ENCODE data around the gene NDUFB10. TPM values are rescaled to one million over a fixed set of nuclear protein-coding genes. Genes with fewer than 3 reads are reported as not detected.

NDUFB10 gene
- total and polyA plus RNA-seq, 10 of the 15 experiments (the other 5 are each of a cell fraction or from before 2014, with no cell fraction given): 52.2 to 319 (median 130) TPM

DNA sequence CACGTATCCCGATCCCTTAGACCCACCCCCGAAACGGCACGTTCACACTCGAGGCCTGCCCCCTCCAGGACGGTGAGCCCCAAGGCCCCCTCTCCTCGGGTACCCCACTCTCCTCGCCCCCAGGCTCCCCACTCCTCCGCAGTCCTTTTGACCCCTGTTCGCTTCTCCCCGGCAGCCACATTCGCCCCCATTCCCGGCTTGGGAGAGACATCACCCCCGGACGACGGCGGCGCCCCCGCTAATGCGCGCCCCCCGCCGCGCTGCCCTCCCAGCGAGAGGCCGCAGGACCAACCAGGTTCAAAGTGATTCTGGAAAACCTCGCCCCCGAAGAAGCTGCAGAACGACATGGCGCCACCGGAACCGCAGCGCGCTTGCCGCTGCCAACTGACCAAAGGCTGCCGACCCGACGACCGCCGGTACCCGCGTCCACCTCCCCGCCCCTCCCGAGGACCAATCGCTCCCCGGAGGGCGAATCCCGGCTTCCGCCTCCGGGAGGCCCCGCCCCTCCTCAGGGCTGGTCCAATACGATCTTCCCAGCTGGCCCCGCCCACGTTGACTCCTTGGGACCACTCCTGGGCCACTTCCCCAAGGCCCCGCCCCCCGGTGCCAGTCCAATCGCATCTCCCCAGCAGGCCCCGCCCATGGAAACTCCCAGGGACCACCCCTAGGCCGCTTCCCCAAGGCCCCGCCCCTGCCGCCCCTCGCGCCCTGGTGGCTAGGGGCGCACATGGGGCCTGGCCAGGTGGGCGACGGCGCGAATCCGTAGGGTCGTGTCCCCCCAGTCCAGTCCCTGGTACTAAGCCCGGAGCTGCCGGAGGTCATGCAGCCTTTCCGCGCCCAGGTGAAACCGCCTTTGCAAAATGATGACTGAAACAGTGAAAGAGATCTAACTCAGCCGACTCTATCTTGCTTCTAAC is 16.3 kb upstream of the NDUFB10 start, which contains the start of gene MSRB1 (continued):
- TF ChIP-seq, protein P1, sequence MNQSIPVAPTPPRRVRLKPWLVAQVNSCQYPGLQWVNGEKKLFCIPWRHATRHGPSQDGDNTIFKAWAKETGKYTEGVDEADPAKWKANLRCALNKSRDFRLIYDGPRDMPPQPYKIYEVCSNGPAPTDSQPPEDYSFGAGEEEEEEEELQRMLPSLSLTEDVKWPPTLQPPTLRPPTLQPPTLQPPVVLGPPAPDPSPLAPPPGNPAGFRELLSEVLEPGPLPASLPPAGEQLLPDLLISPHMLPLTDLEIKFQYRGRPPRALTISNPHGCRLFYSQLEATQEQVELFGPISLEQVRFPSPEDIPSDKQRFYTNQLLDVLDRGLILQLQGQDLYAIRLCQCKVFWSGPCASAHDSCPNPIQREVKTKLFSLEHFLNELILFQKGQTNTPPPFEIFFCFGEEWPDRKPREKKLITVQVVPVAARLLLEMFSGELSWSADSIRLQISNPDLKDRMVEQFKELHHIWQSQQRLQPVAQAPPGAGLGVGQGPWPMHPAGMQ (IDR thresholded peaks at IDR 0.05; ENCODE audit: borderline replicate concordance): no peak
- peak; percentile 27; the same call in 1 of the 2 replicates for TF ChIP-seq RUNX3 (IDR thresholded peaks at IDR 0.05; ENCODE audit: low read length)
- no peak for TF ChIP-seq NFIC (IDR thresholded peaks at IDR 0.05; ENCODE audit: low read depth, low read length)
- no peak for TF ChIP-seq PAX5 (IDR thresholded peaks at IDR 0.05; ENCODE audit: borderline replicate concordance, low read depth, low read length)
- no peak for TF ChIP-seq NFXL1 (IDR thresholded peaks at IDR 0.05; ENCODE audit: borderline replicate concordance)
- TF ChIP-seq RAD21 (IDR thresholded peaks at IDR 0.05; ENCODE audit: insufficient read depth, low read depth, low read length): no peak
- TF ChIP-seq, protein P2, sequence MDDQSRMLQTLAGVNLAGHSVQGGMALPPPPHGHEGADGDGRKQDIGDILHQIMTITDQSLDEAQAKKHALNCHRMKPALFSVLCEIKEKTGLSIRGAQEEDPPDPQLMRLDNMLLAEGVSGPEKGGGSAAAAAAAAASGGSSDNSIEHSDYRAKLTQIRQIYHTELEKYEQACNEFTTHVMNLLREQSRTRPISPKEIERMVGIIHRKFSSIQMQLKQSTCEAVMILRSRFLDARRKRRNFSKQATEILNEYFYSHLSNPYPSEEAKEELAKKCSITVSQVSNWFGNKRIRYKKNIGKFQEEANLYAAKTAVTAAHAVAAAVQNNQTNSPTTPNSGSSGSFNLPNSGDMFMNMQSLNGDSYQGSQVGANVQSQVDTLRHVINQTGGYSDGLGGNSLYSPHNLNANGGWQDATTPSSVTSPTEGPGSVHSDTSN (IDR thresholded peaks at IDR 0.05; ENCODE audit: insufficient replicate concordance, low read depth, low read length): no peak
- TF ChIP-seq BACH1 (IDR thresholded peaks at IDR 0.05; ENCODE audit: borderline replicate concordance): peak; percentile 17; the same call in 1 of the 2 replicates
- TF ChIP-seq ZZZ3 (IDR thresholded peaks at IDR 0.05; ENCODE audit: control insufficient read depth, insufficient read length, low read depth): no peak
- peak; percentile 31 for TF ChIP-seq MEF2B (IDR thresholded peaks at IDR 0.05; ENCODE audit: partially characterized antibody, poor library complexity, severe bottlenecking)
- TF ChIP-seq MYC (IDR thresholded peaks at IDR 0.05; ENCODE audit: insufficient read depth, insufficient read length, insufficient replicate concordance, low read length, severe bottlenecking): no peak
- TF ChIP-seq KAT2A (conservative IDR thresholded peaks at IDR 0.05; ENCODE audit: control insufficient read depth, low read depth, low read length): no peak
- TF ChIP-seq RB1 (IDR thresholded peaks at IDR 0.05; ENCODE audit: borderline replicate concordance): peak; percentile 45; the same call in 1 of the 2 replicates
- TF ChIP-seq, protein P3, sequence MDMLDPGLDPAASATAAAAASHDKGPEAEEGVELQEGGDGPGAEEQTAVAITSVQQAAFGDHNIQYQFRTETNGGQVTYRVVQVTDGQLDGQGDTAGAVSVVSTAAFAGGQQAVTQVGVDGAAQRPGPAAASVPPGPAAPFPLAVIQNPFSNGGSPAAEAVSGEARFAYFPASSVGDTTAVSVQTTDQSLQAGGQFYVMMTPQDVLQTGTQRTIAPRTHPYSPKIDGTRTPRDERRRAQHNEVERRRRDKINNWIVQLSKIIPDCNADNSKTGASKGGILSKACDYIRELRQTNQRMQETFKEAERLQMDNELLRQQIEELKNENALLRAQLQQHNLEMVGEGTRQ (IDR thresholded peaks at IDR 0.05; ENCODE audit: borderline replicate concordance, low read depth, low read length): no peak
- TF ChIP-seq EP300 (IDR thresholded peaks at IDR 0.05; ENCODE audit: borderline replicate concordance in 1 of 2, control insufficient read depth in 1 of 2, low read depth in 2 of 2, low read length in 2 of 2): no peak
- no peak for TF ChIP-seq SUZ12 (IDR thresholded peaks at IDR 0.05; ENCODE audit: unreplicated experiment)
- peak; percentile 80 for TF ChIP-seq JUNB (IDR thresholded peaks at IDR 0.05)
- peak; percentile 24 for TF ChIP-seq NBN (IDR thresholded peaks at IDR 0.05)
- TF ChIP-seq, protein P4, sequence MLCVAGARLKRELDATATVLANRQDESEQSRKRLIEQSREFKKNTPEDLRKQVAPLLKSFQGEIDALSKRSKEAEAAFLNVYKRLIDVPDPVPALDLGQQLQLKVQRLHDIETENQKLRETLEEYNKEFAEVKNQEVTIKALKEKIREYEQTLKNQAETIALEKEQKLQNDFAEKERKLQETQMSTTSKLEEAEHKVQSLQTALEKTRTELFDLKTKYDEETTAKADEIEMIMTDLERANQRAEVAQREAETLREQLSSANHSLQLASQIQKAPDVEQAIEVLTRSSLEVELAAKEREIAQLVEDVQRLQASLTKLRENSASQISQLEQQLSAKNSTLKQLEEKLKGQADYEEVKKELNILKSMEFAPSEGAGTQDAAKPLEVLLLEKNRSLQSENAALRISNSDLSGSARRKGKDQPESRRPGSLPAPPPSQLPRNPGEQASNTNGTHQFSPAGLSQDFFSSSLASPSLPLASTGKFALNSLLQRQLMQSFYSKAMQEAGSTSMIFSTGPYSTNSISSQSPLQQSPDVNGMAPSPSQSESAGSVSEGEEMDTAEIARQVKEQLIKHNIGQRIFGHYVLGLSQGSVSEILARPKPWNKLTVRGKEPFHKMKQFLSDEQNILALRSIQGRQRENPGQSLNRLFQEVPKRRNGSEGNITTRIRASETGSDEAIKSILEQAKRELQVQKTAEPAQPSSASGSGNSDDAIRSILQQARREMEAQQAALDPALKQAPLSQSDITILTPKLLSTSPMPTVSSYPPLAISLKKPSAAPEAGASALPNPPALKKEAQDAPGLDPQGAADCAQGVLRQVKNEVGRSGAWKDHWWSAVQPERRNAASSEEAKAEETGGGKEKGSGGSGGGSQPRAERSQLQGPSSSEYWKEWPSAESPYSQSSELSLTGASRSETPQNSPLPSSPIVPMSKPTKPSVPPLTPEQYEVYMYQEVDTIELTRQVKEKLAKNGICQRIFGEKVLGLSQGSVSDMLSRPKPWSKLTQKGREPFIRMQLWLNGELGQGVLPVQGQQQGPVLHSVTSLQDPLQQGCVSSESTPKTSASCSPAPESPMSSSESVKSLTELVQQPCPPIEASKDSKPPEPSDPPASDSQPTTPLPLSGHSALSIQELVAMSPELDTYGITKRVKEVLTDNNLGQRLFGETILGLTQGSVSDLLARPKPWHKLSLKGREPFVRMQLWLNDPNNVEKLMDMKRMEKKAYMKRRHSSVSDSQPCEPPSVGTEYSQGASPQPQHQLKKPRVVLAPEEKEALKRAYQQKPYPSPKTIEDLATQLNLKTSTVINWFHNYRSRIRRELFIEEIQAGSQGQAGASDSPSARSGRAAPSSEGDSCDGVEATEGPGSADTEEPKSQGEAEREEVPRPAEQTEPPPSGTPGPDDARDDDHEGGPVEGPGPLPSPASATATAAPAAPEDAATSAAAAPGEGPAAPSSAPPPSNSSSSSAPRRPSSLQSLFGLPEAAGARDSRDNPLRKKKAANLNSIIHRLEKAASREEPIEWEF (IDR thresholded peaks at IDR 0.05; ENCODE audit: insufficient replicate concordance, low read depth, low read length): no peak
- no peak for TF ChIP-seq WRNIP1 (IDR thresholded peaks at IDR 0.05; ENCODE audit: borderline replicate concordance, low read depth, low read length)

Data from GM12878 (cell line).